Body of pancreas (tissue), 4 donors: ENCODE data around the gene DGKD.

Experiments
- CTCF ChIP-seq, 7 experiments: fragments of 450-650 bp in 4 of 7; fragments of 200-600 bp in 3 of 7; sonication (generic) in 3 of 7; IDR thresholded peaks; one replicate each; pipeline ENCODE4 v1.5.1; 2016 to 2019; ENCODE audit warnings: antibody characterized with exemption in 7 of 7
- POLR2A ChIP-seq, 3 donors: fragments of 450-650 bp; IDR thresholded peaks; one replicate each; pipeline ENCODE4 v1.6.1; 2016; ENCODE audit warnings: antibody characterized with exemption in 3 of 3, mild to moderate bottlenecking in 2 of 3

DNA sequence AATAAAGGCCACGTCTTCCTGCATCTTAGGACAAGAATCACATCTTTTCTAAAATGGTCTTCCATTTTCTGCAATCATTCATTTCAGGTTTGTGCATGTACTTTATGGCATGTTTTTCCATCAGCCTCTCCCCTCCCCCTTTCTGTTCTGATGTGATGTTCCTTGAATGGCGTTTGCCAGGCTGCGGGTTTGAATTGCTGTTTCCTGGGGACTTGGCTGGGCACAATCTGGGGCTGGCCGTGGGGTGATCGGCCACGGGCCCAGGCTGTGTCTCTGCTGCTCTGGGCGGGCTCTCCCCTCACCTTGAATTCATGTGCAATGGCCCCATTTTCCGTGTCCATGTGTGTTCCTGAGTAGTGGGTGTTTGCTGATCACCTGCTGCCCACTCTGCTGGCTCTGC, 15.2 kb downstream of the DGKD start:
- no peak for TF ChIP-seq CTCF (IDR thresholded peaks at IDR 0.05)
- no peak for TF ChIP-seq POLR2A (IDR thresholded peaks at IDR 0.05)
